Rectal smooth muscle tissue (tissue), 1 donor: ENCODE results near the gene IREB2.
"Not testable (repeated sequence)": the region's sequence is repeated elsewhere in the genome, so short reads cannot be mapped to it uniquely, and the experiment has no call there.

Experiments used
- H3K27ac ChIP-seq: one replicate; pipeline ENCODE4 v1.7.0; 2013; ENCODE audit warnings: low read depth, low read length, inconsistent platforms
- H3K27me3 ChIP-seq: one replicate; pipeline ENCODE4 v1.7.0; 2013; ENCODE audit warnings: low read length; ENCODE audit not compliant: control insufficient read depth, insufficient read depth
- H3K36me3 ChIP-seq: one replicate; pipeline ENCODE4 v1.7.0; 2013; ENCODE audit warnings: low read length; ENCODE audit not compliant: control insufficient read depth, insufficient read depth
- H3K4me1 ChIP-seq: one replicate; pipeline ENCODE4 v1.7.0; 2013; ENCODE audit warnings: low read length; ENCODE audit not compliant: control insufficient read depth, insufficient read depth
- H3K4me3 ChIP-seq: one replicate; pipeline ENCODE4 v1.7.0; 2013; ENCODE audit warnings: low read length
- H3K9ac ChIP-seq: one replicate; pipeline ENCODE4 v1.7.0; 2013; ENCODE audit warnings: low read length

The IREB2 gene

GRCh38 chr15:78527325-78527724, 89.3 kb downstream of the IREB2 start:
- Histone ChIP-seq H3K4me1 (no peaks in the 10 kb centered on the region), H3K36me3 (no peaks in the 10 kb centered on the region), H3K27ac (no peak overlapping the region), H3K27me3 (no peaks in the 10 kb centered on the region), H3K4me3 (no peak overlapping the region), H3K9ac (no peak overlapping the region)

- no peak overlapping the region for H3K4me3 ChIP-seq
- no peaks in the 10 kb centered on the region for H3K27me3 ChIP-seq
- no peaks in the 10 kb centered on the region for H3K36me3 ChIP-seq
- no peaks in the 10 kb centered on the region for H3K4me1 ChIP-seq
- H3K27ac ChIP-seq = no peak overlapping the region
- H3K9ac ChIP-seq = no peak overlapping the region
These were observed 95.3 kb downstream of the IREB2 start for GRCh38 chr15:78533331-78533730.

- H3K4me3 ChIP-seq = no peak overlapping the region
- no peak overlapping the region for H3K27ac ChIP-seq
- H3K4me1 ChIP-seq = peaks cover under 1% of the 10 kb centered on the region
- H3K27me3 ChIP-seq = no peaks in the 10 kb centered on the region
- no peaks in the 10 kb centered on the region for H3K36me3 ChIP-seq
- no peak overlapping the region for H3K9ac ChIP-seq
These were observed 98.1 kb downstream of the IREB2 start for GRCh38 chr15:78536134-78536533.

- no peak overlapping the region for H3K9ac ChIP-seq
These were observed 99.4 kb downstream of the IREB2 start for GRCh38 chr15:78537266-78537905.

DNA sequence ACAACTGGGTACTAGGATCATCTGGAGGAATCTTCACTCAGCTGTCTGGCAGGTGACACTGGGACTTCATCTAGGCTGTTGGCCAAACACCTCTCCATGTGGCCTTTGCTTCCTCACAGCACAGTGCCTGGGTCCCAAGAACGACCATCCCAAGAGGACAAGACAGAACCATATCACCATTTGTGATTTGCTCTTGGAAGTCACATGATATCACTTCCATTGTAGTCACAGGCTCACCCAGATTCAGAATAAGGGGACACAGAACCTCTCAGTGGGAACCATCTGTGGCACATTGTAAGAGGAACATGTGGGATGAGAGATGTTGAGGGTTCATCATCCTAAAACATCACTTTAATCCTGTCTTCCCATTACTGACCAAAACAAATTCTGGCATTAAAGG, 100.3 kb downstream of the IREB2 start:
- no peaks in the 10 kb centered on the region for H3K27me3 ChIP-seq
- H3K4me3 ChIP-seq = no peak overlapping the region
- H3K4me1 ChIP-seq = peaks cover 11% of the 10 kb centered on the region
- H3K27ac ChIP-seq = no peak overlapping the region
- H3K36me3 ChIP-seq = peaks cover 3% of the 10 kb centered on the region
- no peak overlapping the region for H3K9ac ChIP-seq

More at GRCh38 chr15:78537266-78537905, 99.4 kb downstream of the IREB2 start:
- Histone ChIP-seq H3K27me3 (no peaks in the 10 kb centered on the region), H3K4me1 (peaks cover 11% of the 10 kb centered on the region), H3K27ac (no peak overlapping the region), H3K4me3 (no peak overlapping the region), H3K36me3 (no peaks in the 10 kb centered on the region)

DNA sequence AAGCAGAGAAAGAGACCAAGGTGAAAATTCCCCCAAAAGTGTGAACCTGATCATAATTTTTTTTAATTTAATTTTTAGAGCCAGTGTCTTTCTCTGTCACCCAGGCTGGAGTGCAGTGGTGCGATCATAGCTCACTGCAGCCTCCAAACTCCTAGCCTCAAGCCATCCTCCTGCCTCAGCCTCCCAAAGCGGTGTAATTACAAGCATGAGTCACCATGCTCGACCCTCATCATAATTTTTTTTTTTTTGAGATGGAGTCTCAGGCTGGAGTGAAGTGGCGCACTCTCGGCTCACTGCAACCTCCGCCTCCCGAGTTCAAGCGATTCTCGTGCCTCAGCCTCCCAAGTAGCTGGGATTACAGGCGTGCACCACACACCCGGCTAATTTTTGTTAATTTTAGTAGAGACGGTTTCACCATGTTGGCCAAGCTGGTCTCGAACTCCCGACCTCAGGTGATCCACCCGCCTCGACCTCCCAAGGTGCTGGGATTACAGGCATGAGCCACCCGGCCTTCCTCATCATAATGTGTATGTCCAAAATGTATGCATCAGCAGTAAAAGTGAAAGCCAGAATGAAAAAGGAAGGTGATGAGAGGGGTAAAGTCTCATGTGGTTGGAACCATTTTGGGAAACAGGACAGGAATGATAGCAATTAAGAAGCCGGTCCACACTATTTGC, 101.6 kb downstream of the IREB2 start:
- H3K4me3 ChIP-seq = peak overlapping the region; percentile 96
- peaks cover 11% of the 10 kb centered on the region for H3K4me1 ChIP-seq
- H3K27ac ChIP-seq = peak overlapping the region; percentile 96
- peak overlapping the region; percentile 97 for H3K9ac ChIP-seq
- H3K27me3 ChIP-seq, H3K36me3 ChIP-seq: not testable (repeated sequence)

DNA sequence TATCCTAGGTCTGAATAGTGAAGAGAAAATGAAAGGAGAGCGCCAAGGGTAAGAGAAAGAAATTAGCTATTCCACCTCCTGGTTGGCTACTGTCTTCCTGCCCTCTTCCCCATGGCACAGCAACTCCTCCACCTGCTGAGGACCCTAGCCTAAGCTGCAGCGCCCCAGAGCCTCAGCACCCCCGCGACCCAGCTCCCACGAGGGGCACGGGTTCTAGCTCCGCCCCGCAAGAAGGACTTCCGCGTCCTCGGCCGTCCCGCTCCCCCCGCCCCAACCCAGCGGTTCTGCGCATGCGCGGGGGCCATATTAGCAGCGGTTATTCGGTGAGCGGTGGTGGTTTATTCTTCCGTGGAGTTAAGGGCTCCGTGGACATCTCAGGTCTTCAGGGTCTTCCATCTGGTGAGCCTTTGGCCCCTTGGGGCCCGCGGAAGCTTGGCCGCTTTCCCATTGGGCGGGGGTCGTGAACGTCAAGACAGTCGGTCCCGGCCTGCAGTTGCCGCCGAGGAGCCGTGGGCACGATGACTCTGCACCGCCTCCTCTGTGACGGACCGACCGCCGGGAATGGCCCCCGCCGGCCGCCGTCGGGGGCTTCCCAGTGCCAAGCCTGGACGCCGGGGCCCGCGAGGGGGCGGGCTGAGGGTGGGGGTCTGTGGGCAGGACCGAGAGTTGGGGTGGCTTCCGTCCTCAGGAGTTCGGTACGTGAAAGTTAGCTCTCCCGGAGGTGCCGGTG, 102.3 kb downstream of the IREB2 start, which contains the start of gene PSMA4:
Gene PSMA4 (plus strand): TSS at position 304 of the 730 bp plus-strand sequence. CDS start 1,484 bp downstream, outside the sequence.
- H3K27me3 ChIP-seq = no peaks in the 10 kb centered on the region
- peaks cover 7% of the 10 kb centered on the region for H3K36me3 ChIP-seq
- H3K9ac ChIP-seq = peak within 1 kb of the TSS; percentile 97
- peaks cover 11% of the 10 kb centered on the region for H3K4me1 ChIP-seq
- H3K4me3 ChIP-seq = peak within 1 kb of the TSS; percentile 96
- peak within 1 kb of the TSS; percentile 96 for H3K27ac ChIP-seq

- H3K4me3 ChIP-seq = peak overlapping the region; percentile 96
- no peaks in the 10 kb centered on the region for H3K27me3 ChIP-seq
- H3K9ac ChIP-seq = peak overlapping the region; percentile 12
- H3K4me1 ChIP-seq = peaks cover 11% of the 10 kb centered on the region
- H3K27ac ChIP-seq = peak overlapping the region; percentile 96
- H3K36me3 ChIP-seq = peaks cover 11% of the 10 kb centered on the region
These were observed 103.1 kb downstream of the IREB2 start for GRCh38 chr15:78540871-78541743.

GRCh38 chr15:78541744-78542034, 103.7 kb downstream of the IREB2 start:
- H3K4me1 ChIP-seq = peaks cover 11% of the 10 kb centered on the region
- no peak overlapping the region for H3K27ac ChIP-seq
- H3K9ac ChIP-seq = no peak overlapping the region
- peak overlapping the region; percentile 96 for H3K4me3 ChIP-seq
- peaks cover 11% of the 10 kb centered on the region for H3K36me3 ChIP-seq
- H3K27me3 ChIP-seq = no peaks in the 10 kb centered on the region

DNA sequence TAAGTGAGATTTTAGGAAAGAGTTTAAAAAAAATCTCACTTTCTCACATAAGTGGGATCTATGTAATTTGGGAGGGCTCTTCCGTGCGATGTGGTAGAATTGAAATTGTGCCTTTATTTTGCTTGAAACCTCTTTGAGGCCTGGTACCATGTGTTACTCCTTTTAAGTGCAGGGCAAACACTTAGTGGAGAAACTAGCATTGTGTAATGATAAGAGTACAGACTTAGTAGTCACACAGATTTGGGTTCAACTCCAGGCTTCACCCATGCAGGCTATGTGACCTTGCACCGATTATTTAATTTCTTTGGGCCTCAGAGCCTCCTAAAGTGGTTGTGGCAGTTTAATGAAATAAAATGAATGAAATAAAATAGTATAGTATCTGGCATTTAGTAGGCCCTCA, 104.6 kb downstream of the IREB2 start:
- Histone ChIP-seq H3K4me3 (no peak overlapping the region), H3K27ac (no peak overlapping the region)

GRCh38 chr15:78550194-78550593, 112.2 kb downstream of the IREB2 start:
- Histone ChIP-seq H3K4me3 (no peak overlapping the region), H3K27me3 (no peaks in the 10 kb centered on the region), H3K9ac (no peak overlapping the region), H3K36me3 (peaks cover 19% of the 10 kb centered on the region), H3K4me1 (no peaks in the 10 kb centered on the region), H3K27ac (no peak overlapping the region)

More for the DNA sequence above, 104.6 kb downstream of the IREB2 start:
- peaks cover 11% of the 10 kb centered on the region for H3K4me1 ChIP-seq
- no peak overlapping the region for H3K9ac ChIP-seq
- no peaks in the 10 kb centered on the region for H3K27me3 ChIP-seq
- peaks cover 11% of the 10 kb centered on the region for H3K36me3 ChIP-seq

DNA sequence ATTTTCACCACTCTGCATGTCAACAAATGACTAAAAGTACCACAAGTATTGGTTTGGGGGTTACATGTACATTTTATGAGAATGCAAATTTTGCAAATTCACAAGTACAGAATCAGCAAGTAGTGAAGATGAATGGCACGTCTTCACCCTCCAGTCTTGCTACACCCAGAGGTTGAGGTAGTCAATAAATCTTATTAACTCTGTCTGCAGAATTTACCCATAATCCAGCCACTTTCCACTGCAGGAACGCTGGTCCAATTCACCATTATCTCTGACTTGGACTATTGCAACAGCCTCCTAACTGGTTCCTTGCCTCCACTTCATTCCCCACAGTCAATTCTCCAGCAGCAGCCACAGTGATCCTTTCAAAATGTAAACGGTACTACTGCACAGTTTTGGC, 112.8 kb downstream of the IREB2 start:
- Histone ChIP-seq H3K36me3 (peaks cover 13% of the 10 kb centered on the region), H3K9ac (no peak overlapping the region), H3K27me3 (no peaks in the 10 kb centered on the region)

More for the DNA sequence above, 112.8 kb downstream of the IREB2 start:
- no peaks in the 10 kb centered on the region for H3K4me1 ChIP-seq
- no peak overlapping the region for H3K4me3 ChIP-seq
- H3K27ac ChIP-seq = no peak overlapping the region
